Left lung (tissue), 10 donors: ENCODE results near the gene SLCO2B1. TPM values are rescaled to one million over a fixed set of nuclear protein-coding genes. Genes with fewer than 3 reads are reported as not detected.
A peak's percentile ranks its signal among the peaks of the same experiment; 100 is the strongest.

Experiments
- ATAC-seq: fragments of 200-7000 bp; cut with Tn5 transposase; one replicate; pipeline ENCODE4 v1.9.1; 2020; ENCODE audit warnings: moderate library complexity
- DNase-seq, 4 donors: peaks; one replicate each; pipeline ENCODE4 v3.0.0-alpha.2; 2013 to 2020
- H3K27ac ChIP-seq, 2 donors: fragments of 200-600 bp; sonication (generic) in 1 of 2; one replicate each; pipeline versions ENCODE4 v1.5.0 to v1.8.0; 2020 to 2021
- H3K27me3 ChIP-seq, 2 donors: fragments of 200-600 bp; sonication (generic) in 1 of 2; one replicate each; pipeline versions ENCODE4 v1.5.0 to v1.8.0; 2020 to 2021
- H3K36me3 ChIP-seq, 2 donors: fragments of 200-600 bp; sonication (generic) in 1 of 2; one replicate each; pipeline versions ENCODE4 v1.5.0 to v1.8.0; 2020 to 2021
- H3K4me1 ChIP-seq, 2 donors: fragments of 200-600 bp; one replicate each; pipeline ENCODE4 v1.8.0; 2021
- H3K4me3 ChIP-seq, 2 donors: fragments of 200-600 bp; sonication (generic) in 1 of 2; one replicate each; pipeline versions ENCODE4 v1.5.0 to v1.8.0; 2020 to 2021; ENCODE audit warnings: mild to moderate bottlenecking in 1 of 2
- H3K9me3 ChIP-seq, 2 donors: fragments of 200-600 bp; sonication (generic) in 1 of 2; one replicate each; pipeline versions ENCODE4 v1.5.0 to v1.8.0; 2020 to 2021
- CTCF ChIP-seq, 2 donors: fragments of 200-600 bp; sonication (generic) in 1 of 2; IDR thresholded peaks; one replicate each; pipeline versions ENCODE4 v1.5.0 to v1.8.0; 2021; ENCODE audit warnings: antibody characterized with exemption in 2 of 2
- intact Hi-C, 2 donors: fragments of 100-400 bp; cut with DNase I; formaldehyde crosslinking; loops; one replicate each; pipeline versions ENCODE4 v1.11.2 to v1.14.2; 2022
- polyA plus RNA-seq, 6 donors: library from polyadenylated mRNA; unstranded; fragments of 120-200 nt; gene quantifications; one replicate each; pipeline ENCODE4 v1.2.1, GENCODE V29; 2013; ENCODE audit not compliant: insufficient read length in 6 of 6
- total RNA-seq, 2 donors: library from RNA; stranded (reverse); fragmentation: NEBNext Ultra II Directional; extraction: Animal tissue kit (Norgen Biotek cat#: 25700); gene quantifications; one replicate each; pipeline ENCODE4 v1.2.1, GENCODE V29; 2021
- donor health status: DM: no; HTN: yes; CAD: no.
- donor health status: DM: no; HTN: no; CAD: no.

SLCO2B1 gene
- total and polyA plus RNA-seq, 8 donors = 20.5 to 220 (median 27.9) TPM

GRCh38 chr11:75147875-75148263 is 3.0 kb upstream of the SLCO2B1 start:
- Histone ChIP-seq H3K36me3 (no peaks in the 10 kb centered on the region), H3K4me3 (no peak overlapping the region), H3K4me1 (peaks cover 5 to 75% of the 10 kb centered on the region in 2 donors), H3K27ac (peak overlapping the region in 1 of 2 donors; percentile 73), H3K9me3 (no peaks in the 10 kb centered on the region), H3K27me3 (no peaks in the 10 kb centered on the region)
- TF ChIP-seq CTCF (IDR thresholded peaks at IDR 0.05) = no peak
- DNase-seq (peak in 1 of 4 donors; percentile 76), ATAC-seq (peak; percentile 29)
- intact Hi-C loops = loop anchor here (5.0 to 10.0 kb wide), 2 partner anchors 47 to 54 kb away; no protein-coding TSS in a partner anchor

- intact Hi-C loops = loop anchor here (5.0 to 10.0 kb wide), 2 partner anchors 46 to 54 kb away; no protein-coding TSS in a partner anchor
- no peak for TF ChIP-seq CTCF (IDR thresholded peaks at IDR 0.05)
- DNase-seq (no peak), ATAC-seq (no peak)
- Histone ChIP-seq H3K4me3 (no peak overlapping the region), H3K27ac (peak overlapping the region in 1 of 2 donors; percentile 73), H3K36me3 (no peaks in the 10 kb centered on the region), H3K4me1 (peaks cover under 1 to 74% of the 10 kb centered on the region in 2 donors), H3K9me3 (no peaks in the 10 kb centered on the region), H3K27me3 (no peaks in the 10 kb centered on the region)
Observed at GRCh38 chr11:75148436-75148983, 2.4 kb upstream of the SLCO2B1 start.

- intact Hi-C loops = loop anchor here (5.0 to 10.0 kb wide), 2 partner anchors 45 to 52 kb away; no protein-coding TSS in a partner anchor
- TF ChIP-seq CTCF (IDR thresholded peaks at IDR 0.05) = no peak
- ATAC-seq (no peak), DNase-seq (no peak)
- Histone ChIP-seq H3K36me3 (peaks cover 0 to 4% of the 10 kb centered on the region in 2 donors), H3K27me3 (no peaks in the 10 kb centered on the region), H3K9me3 (no peaks in the 10 kb centered on the region), H3K27ac (no peak overlapping the region), H3K4me3 (no peak overlapping the region), H3K4me1 (peaks cover 0 to 71% of the 10 kb centered on the region in 2 donors)
Observed at GRCh38 chr11:75149766-75150465, 991 bp upstream of the SLCO2B1 start.

- peaks cover 0 to 4% of the 10 kb centered on the region in 2 donors for H3K36me3 ChIP-seq
- no peaks in the 10 kb centered on the region for H3K27me3 ChIP-seq
- intact Hi-C loops = no loop called here
- H3K9me3 ChIP-seq = no peaks in the 10 kb centered on the region
- no peak for TF ChIP-seq CTCF (IDR thresholded peaks at IDR 0.05)
- peaks cover 4 to 73% of the 10 kb centered on the region in 2 donors for H3K4me1 ChIP-seq
- peak overlapping the region; percentile 21 to 53 for H3K4me3 ChIP-seq
- peak overlapping the region; percentile 26 to 46 for H3K27ac ChIP-seq
- ATAC-seq = no peak
- no peak for DNase-seq
Observed at GRCh38 chr11:75151346-75152047, 590 bp downstream of the SLCO2B1 start.

GRCh38 chr11:75152090-75152489 is 1.2 kb downstream of the SLCO2B1 start:
- ATAC-seq (no peak), DNase-seq (no peak)
- H3K27me3 ChIP-seq = no peaks in the 10 kb centered on the region
- intact Hi-C loops = no loop called here
- peaks cover 0 to 7% of the 10 kb centered on the region in 2 donors for H3K36me3 ChIP-seq
- H3K4me1 ChIP-seq = peaks cover 4 to 68% of the 10 kb centered on the region in 2 donors
- peak overlapping the region; percentile 26 to 46 for H3K27ac ChIP-seq
- no peak for TF ChIP-seq CTCF (IDR thresholded peaks at IDR 0.05)
- peak overlapping the region; percentile 21 to 53 for H3K4me3 ChIP-seq
- no peaks in the 10 kb centered on the region for H3K9me3 ChIP-seq
